Glomerular visceral epithelial cell (primary cell): ENCODE results near the gene TTC3.
"Not testable (repeated sequence)": the region's sequence is repeated elsewhere in the genome, so short reads cannot be mapped to it uniquely, and the experiment has no call there.

ENCODE experiments used
- DNase-seq: peaks from one replicate; pipeline ENCODE4 v3.0.0-alpha.2; 2016; ENCODE audit errors: extremely low spot score

Gene TTC3

DNA sequence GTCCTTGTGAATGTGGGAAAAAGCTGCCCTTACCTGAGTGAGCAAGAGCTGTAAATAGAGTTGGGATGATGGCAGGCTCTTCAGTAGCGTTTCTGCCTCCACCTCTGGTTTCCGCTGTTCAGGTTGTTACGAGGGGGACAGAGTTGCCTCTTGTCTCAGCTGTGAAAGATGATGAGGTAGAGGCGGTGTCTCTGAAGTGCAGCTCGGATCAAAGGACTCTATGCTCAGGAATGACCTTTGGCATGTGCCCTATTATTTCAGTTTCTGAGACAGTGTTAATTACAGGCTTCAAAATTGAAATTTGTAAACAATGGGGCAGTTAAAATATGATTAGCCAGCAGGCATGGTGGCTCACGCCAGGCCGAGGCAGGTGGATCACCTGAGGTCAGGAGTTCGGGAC, 123.8 kb downstream of the TTC3 start:
- DNase-seq, result no peak

DNA sequence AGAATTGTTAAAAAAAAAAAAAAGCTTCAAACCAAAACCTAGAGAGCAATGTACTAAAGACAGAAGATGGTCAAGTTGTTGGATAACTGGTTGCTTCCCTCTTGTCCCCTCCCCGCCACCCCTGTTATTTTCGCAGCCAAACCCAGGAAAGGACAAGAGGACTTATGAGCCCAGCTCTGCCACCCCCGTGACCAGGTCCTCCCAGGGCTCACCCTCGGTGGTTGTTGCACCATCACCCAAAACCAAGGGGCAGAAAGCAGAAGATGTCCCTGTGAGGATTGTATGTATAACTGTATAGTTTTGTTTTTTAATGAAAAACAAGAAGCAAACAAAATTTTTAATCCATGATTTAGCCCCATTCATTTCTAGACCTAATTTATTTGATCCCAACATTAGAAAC, 124.7 kb downstream of the TTC3 start:
- no peak for DNase-seq

DNA sequence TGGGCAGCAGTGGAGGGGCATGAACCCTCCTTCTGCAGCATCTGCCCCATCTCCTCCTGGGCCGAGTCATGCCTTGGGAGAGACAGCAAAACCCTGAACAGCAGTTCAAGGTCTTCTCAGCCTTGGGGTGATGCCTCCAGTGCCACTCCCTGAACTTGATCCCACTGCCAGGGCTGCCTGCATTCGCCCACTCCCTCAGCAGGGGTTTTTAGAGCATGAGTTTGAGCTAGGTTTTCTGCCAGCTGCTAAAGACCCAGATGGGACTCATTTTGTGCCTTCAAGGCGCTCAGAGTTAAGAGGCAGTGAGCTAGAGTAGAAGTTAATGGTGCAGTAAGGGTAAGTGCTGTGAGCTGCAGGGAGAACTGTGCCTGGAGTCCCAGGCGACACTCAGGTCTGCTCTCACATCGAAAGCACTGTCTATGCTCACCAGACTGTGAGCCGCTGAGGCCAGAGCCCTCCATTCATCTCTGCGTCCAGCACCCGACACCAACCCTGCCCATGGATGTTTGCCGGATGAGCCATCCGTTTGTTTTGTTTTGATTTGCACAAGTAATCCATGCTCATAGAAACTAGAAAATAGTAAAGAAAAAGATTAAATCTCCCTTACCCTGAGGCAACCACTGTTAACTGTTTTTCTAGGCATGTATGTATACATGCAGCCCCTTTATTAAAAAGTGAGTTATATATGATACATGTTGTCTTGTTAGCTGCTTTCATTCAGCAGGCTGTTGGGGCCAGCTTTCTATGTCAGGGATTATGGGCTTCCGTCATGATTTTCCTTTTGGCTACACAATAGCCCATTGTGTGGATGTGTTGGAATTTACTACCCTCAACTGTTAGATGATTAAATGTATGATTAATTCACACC, 126.2 kb downstream of the TTC3 start:
- peak; percentile 55 for DNase-seq

DNA sequence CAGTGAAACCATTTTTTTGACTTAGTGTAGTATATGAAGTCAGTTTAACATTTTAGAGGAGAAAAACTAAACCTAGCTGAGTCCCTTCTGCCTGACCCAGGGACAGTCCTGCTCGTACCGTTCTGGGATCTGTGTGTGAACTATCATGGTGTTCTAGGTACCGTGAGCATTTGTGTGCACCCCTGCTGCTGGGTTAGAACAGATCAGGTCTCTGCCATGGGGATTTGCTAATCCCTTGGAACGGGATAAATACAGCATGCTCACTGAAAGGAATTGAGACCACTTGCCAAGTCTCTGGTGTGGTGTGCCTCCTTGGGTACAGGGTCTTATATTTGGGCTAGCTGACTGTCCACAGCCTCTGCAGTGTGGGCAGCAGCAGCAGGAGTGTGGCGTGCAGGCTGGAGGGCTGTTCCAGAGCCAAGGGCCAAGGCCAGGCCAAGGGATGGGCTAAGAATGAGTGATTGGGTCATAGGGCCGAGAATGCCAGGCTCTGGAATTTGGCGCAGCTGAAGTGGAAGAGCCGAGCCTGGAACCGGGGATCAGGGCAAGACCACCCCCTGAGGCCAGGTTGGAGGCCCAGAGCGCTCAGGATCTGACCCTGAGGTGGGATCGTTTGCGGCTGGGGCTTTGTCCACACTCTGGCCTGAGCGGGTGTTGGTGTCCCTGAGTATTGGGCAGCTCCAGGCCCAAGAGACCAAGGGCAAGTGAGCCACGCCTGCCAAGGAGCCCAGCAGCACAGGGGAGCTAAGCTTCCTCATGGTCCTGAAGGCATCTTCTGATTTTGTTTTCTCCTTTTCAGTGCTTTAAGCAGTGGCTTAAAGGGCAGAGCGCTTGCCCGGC, 127.8 kb downstream of the TTC3 start:
- DNase-seq, result no peak

DNA sequence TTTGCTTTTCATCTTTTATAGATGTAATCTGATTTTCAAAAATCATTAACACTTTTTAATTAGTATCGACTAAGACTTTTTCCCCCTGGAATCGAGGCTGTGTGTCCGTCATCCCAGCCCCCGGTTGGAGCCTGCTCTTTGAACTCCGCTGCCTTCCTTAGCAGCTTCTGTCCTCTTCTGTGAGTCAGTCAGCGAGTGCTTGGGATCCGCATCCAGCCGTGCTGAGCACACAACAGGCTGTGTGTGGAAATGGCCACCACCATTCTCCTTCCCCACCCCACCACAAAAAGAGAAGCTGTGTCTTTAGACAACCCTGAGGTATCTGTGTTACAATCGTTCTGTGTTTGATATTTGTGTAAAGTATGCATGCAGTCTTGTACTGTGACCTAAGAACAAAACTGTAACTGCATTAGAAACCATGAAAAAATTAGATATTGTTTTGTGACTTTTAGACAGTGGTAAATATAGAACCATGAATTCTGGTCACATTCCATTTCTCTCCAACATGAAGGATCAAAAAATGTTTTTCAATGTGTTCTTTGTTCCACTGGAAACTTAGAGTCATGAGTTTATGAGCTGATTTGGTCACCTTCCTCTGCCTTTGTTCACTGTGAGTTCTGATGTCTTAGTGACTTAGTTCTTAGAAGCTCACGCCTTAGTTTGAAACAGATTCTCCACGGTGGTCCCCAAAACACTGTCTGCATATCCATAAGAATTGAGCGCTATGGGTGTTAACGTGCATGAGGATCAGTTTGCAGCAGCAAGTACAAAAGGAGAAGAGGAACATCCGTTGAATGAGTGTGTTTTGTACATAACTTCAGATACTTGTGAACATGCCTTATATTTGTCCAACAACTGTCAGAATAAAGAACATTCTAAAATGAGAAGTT, 129.4 kb downstream of the TTC3 start:
- DNase-seq, result no peak

DNA sequence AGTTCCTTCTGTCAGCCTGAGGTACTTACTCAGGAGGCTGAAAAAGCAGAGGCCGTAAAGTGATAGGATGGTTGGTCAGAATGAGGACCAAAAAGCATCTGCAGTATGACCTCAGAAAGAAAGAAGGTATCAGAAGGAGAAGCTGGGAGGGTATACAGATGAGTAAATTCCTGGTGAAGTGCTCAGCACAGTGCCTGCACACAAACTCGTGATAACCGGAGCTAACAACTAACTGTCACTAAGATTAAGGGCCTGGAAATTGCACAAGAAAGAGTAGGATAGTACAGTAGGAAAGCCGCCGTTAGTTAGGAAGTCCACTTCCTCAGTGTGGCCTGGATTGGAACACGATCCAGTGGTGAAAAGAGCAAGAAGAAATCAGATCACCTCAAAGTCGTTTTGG, 131.5 kb downstream of the TTC3 start:
- DNase-seq, result no peak

DNA sequence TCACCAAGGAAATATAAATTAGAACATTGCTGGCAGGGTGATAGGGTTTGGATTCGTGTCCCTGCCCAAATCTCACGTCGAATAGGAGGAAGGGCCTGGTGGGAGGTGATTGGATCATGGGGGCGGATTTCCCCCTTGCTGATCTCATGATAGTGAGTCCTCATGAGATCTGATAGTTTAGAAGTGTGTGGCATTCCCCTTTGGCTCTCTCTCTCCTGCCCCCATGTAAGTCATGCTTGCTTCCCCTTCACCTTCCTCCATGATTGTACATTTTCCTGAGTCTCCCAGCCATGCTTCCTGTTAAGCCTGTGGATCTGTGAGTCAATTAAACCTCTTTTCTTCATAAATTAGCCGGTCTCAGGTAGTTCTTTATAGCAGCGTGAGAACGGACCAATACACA, 133.4 kb downstream of the TTC3 start:
- no peak for DNase-seq

DNA sequence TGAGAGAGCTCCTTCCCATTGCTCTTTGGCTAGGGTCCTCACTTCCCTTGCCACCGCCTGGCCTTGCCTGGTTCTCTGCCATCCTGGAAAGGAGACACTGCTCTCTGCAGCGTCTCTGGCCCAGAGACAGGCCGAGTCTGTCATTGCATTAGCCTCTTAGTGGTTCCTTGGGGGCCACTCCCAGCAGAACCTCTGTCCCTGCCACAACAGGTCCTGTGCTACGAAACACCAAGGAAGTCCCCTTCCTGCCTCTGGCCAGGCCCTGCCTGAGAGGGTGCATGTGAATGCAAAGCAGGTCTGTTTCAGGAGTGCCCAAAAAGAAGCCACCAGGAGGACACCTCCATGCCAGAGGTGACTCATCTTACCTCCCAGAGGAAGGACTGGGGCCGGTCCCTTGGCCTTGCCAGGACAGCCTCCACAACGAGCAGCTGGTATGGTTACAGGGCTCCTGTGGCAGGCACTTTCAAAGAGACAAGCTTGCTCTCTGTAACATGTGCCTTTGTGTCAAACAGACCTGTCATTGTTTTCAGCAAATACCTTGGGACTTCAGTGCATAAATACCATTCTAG, 134.5 kb downstream of the TTC3 start:
- peak; percentile 51 for DNase-seq

DNA sequence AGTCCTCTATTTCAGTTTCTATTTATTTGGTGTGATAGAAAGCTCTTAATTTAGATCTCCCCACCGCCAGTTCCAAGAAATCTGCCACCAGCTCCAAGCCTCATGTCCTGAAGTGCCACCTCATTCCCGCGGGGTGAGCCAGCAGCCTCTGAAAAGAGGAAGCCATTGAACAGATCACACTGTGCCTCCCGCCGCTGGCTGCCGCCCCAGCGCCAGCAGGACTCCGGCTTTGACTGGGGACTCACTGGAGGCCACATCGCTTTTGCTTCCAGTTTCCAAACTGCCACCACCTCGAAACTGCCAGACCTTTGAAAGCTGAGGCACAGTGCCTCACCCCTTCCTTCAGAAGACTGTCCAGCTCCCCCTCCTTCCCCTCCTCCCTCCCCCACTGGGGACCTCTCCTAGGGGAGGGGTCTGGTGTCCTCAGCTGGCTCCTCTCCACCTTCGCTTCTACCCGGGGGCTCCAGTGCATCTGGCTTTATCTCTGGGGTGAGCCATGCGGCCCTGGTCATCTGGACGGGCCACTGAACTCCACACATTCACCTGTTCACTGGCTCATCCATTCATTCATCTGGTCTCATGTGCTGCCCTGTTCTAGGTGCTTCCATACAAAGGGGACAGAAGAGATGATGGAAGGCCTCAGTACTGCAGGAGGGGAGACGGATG, 135.1 kb downstream of the TTC3 start:
- no peak for DNase-seq

DNA sequence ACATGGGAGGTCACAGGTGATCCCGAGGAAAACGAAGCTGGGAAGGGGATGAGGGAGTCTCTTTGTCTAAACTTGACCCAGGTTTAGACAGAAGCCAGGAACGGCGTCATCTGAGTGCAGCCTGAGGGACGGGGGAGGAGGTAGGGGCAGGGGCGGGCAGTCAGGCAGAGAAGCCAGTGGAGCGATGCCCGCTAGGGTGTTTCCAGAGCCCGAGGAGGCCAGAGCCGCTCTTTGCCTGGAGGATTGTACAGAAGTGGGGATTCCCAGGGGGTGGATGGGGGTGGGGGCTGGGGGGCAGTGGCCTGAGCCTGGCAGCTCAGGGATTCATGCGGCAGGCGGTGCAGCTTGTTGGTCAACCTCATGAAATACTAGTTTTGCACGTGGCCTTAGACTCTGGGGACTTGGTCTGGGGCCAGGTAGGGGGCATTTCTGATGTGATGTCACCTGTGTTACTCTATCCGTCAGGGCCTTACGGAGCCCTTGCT, 135.7 kb downstream of the TTC3 start:
- DNase-seq, result peak; percentile 85

DNA sequence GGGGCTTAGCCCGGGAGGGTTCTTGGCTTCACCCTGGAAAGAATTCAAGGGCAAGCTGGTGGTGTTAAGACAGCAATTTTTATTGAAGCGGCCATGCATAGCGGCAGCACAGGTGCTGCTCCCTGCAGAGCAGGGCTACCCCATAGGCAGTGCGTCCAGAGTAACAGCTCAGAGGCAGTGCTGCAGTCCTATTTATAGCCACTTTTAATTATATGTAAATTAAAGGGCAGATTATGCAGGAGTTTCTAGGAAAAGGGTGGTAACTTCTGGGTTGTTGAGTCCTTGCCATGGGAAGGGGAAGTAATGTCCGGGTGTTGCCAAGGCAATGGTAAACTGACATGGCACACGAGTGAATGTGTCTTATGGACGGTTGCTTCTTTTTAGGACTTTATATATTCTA, 137.1 kb downstream of the TTC3 start:
- DNase-seq, result no peak

DNA sequence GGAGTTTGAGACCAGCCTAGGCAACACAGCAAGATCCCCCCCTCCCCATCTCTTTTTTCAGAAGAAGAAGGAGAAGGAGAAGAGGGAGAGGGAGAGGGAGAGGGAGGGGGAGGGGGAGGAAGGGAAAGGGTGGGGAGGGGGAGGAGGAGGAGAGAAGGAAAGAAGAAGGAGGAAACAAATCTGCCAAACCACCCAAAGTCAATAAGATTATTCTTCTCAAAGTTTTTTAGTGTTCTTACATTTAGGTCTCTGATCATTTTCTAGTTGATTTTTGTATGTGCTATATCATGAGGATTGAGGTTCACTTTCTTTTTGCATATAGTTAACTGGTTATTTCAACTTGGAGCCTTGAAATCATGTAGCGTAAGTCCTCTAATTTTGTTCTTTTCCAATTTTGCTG, 137.7 kb downstream of the TTC3 start:
- no peak for DNase-seq

DNA sequence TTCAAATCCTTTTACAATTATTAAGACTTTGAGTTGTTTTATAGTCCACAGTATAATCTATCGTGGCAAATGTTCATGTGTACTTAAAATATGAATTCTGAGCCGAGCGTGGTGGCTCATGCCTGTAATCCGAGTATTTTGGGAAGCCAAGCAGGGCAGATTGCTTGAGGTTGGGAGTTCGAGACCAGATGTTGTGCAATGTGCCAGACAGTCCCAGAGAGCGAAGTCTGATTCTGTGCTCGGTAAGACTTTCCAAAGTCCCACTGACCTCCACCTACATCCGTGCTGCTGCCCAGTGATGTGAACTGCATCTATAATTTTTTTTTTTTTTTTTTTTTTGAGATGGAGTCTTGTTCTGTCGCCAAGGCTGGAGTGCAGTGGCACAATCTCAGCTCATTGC, 141.9 kb downstream of the TTC3 start:
- no peak for DNase-seq

DNA sequence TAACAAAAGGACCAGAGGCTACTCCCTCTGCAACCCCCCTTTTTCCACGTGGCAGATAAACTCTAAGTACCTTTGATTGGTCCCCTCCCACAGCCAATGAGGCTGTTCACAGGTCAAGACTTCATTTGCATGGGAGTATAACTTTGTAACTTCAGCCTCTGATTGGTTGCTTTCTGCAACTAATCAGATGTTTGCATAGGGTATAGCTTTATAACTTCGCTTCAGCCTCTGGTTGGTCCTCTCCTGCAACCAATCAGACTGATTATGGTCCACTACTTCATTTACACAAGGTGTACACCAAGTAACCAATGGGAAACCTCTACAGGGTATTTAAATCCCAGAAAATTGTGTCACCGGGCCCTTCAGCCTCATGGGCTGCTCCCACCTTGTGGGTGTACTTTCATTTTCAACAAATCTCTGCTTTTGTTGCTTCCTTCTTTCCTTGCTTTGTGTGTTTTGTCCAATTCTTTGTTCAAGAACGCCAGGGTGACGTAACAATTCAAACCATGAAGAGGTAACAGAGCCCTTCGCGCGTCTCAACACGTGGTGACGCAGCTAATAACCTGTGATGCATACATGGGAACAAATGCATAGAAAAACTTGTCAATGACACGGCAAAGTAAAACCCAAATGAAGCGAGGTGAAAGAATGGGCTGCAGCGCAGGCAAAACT, 146.8 kb downstream of the TTC3 start:
- DNase-seq, result no peak

DNA sequence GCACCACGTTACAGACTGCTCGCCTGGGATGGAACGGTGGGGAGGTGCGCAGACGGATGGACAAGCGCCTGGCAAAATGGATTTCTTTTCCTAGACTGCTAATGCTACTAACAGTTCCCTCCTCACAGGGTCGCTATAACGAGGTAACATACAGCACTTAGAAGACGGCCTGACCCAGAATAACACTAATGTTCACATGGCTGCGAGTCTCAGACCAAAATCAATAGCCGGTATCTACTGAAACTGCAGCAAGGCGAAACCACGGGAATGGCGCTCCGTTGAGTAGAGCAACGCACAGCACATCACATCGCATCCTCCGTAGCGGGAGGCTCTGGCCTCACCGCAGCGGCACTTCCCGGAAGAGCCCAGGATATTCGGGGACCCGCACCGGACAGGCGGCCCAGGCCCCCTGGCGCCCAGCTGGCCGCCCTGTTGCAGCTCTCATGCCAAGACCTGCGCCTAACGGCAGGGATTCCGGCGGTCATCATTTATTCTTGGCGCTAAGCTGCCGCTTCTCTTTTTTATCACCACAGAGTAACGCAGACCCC, 147.5 kb downstream of the TTC3 start:
- no peak for DNase-seq

DNA sequence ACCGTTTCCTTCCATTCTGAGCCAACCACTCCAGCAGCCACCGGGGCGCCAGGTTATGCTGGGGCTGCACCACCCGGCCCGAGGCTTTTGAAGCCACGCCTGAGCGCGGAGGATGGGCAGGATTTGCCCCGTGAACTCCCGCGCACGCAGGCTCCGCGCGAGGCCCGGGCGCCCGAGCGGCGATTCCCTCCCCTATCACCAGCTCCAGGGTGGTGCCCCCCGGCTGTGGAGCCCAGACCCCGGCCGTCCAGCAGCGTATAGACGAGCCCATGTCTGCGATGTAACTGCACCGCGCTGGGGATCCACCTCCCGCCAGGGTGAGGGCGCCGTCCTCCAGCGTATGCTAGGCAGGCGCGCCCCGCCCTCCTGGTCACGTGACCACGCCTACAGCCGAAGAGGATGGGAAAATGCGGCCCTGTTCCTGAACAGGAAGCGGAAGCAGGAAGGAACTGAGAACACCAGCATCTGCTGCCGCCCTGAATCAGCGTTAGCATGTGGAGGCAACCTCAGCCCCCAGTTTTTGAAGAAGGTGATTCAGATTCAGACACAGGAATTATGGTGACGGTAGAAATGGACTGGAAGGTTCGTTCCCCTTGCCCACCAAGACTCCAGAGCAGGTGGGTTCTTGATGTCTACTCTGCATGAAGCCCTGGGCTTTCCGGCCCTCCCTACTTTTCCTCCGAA, 148.1 kb downstream of the TTC3 start:
- DNase-seq, result peak; percentile 89

DNA sequence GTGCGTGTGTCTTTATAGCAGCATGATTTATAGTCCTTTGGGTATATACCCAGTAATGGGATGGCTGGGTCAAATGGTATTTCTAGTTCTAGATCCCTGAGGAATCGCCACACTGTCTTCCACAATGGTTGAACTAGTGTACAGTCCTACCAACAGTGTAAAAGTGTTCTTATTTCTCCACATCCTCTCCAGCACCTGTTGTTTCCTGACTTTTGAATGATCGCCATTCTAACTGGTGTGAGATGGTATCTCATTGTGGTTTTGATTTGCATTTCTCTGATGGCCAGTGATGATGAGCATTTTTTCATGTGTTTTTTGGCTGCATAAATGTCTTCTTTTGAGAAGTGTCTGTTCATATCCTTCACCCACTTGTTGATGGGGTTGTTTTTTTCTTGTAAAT, 149.2 kb downstream of the TTC3 start:
- not testable (repeated sequence) for DNase-seq

DNA sequence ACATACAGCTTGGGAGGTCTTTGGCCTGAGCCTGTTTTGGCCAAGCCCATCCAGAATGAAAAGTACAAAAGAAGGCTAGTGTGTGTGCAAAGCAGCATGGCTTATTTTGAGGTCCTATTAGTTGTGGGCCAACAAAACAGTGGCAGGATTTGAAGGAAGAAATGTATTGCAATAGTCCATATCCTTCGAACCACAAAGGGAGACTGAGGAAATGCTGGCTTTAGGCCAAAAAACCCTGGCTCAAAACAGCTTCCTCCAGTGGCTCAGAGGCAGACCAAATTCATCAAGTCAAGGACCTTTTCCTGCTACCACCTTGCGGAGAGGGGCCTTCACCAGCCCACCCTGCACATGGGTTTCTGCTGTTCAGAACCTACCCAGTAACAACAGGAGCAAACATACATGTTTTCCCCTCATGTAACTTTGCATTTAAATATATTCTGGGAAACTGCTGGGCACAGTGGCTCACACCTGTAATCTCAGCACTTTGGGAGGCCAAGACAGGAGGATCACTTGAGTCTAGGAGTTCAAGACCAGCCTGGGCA, 150.8 kb downstream of the TTC3 start:
- DNase-seq, result no peak
